Epidermal melanocyte (primary cell): ENCODE data around the gene GRID1.

Experiments used
- DNase-seq: peaks from one replicate; pipeline ENCODE4 v3.0.0; 2011; ENCODE audit warnings: low spot score; ENCODE audit not compliant: insufficient read length

The GRID1 gene

GRCh38 chr10:86314616-86315548, 51.7 kb downstream of the GRID1 start:
- DNase-seq: no peak

GRCh38 chr10:86313621-86314041, 53.0 kb downstream of the GRID1 start:
- no peak for DNase-seq

- no peak for DNase-seq
Observed at GRCh38 chr10:86312701-86313270, 53.8 kb downstream of the GRID1 start.

DNA sequence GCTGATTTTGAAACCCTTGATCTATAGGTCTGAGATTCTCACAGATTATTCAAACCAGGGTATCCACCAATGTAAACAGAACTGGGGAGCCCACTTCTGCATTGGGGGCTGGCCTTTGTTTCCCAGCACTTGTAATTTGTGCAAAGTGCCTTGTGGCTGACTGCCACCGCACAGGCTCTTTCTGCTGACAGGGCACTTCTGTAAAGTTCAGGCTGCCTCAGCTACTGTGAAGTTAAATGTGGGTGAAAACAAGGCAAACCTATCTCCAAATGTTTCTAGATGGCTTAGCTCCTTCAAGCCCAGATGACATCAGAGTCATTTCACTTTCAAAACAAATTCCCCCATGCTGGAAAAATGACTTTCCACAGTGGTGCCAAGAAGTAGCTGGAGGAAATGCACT, 54.7 kb downstream of the GRID1 start:
- DNase-seq: no peak

- no peak for DNase-seq
Observed at GRCh38 chr10:86311190-86311589, 55.4 kb downstream of the GRID1 start.

DNA sequence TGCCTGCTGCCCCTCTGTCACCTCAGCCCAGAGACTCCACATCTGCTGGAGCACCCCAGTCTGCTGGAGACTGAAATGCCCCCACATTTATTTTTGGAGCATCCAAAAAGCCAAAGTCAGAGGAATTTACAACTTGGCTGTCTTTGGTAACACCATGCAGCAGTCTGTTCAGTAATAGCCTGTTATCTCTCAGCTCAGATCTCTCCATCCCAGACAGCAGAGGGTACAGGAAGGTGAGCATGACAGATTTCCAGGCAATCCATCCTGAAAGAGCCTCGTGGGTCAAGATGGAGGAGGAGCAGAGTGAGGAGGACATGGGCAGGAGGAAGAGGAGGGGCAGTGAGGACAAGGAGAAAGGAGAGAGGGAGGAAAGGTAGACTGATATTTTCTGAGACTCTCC, 55.9 kb downstream of the GRID1 start:
- no peak for DNase-seq

DNA sequence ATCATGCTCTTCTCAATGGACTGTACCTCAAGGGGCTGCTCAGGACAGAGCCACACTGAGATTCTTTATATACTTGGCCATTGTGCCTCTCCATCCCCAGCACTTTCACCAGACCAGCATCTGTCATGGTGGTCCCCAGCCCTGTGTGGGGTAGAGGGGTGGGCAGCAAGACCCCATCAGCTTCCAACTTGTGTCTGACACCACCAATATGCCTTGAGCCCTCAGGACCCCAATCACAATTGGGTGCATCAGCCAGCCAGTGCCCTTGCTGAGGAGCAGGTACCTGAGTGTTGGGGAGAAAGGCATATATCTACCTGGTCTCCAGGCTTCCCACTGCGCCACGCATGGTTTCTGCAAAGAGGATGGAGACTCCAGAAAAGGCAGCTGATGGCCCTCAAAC, 56.3 kb downstream of the GRID1 start:
- no peak for DNase-seq

DNA sequence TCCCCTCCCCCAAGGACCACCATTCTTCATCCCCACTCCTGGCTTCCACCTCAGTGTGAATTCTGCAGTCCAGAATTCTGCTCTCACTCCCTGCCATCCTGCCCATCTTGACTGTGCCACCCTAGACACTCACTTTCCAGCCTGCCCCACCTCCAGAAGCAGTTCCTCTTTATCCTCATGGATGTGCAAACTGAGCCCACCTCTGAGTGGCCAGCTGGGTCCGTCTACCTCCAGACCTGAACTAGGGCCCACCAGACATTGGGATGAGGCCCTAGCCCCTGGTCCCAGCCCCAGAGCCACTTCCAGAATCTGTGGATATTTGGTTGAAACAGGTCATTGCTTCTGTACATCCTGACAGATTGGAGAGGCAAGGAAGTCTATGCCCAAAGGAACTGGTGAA, 58.5 kb downstream of the GRID1 start:
- no peak for DNase-seq

DNA sequence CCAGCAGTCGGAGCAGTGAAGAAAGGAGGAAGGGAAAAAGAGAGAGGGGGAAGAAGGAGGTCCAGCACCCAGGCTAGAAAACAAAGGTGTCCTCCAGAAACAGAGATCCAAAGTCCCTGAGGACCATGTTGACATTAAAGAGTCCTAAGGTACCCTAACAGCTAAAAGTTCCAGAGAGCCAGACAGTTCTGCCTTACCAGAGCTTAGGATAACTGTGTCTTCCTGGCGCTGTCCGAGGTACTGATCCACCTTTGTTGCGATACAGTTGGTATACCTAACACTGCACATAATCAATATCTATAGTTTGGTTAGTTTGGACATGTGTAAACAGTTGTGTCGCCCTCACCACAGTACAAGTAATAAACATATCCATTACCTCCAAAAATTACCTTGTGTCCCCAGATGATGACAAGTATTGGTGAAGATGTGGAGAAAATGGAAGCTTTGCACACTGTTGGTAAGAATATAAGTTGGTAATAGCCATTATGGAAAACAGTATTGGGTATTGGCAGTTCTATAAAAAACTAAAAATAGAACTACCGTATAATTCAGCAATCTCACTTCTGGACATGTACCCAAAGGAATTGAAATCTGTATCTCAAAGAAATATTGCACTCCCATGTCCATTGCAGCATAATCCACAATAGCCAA, 59.8 kb downstream of the GRID1 start:
- DNase-seq: no peak

DNA sequence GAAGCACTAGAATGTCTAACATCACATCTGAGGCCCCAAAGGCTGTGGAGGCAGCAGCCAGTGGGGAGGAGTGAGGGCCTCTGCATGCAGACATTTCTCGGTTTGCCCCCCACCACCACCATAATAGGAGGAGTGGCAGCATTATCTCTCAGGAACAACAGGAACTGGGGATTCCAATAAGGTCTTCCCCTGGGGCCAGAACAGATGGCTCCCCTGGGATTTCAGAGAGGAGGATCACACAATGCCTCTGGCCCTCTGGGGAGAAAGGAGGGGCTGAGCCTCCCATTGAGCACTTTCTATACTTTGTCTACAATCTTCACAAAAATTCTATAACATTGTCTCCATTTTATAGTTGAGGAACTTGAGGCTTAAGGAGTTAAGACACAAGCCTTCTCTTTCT, 61.1 kb downstream of the GRID1 start:
- DNase-seq: no peak

- DNase-seq: no peak
Observed at GRCh38 chr10:86304436-86304835, 62.2 kb downstream of the GRID1 start.

- no peak for DNase-seq
Observed at GRCh38 chr10:86303626-86304025, 63.0 kb downstream of the GRID1 start.

- no peak for DNase-seq
Observed at GRCh38 chr10:86301971-86302370, 64.6 kb downstream of the GRID1 start.

- DNase-seq: no peak
Observed at GRCh38 chr10:86300931-86301830, 65.4 kb downstream of the GRID1 start.

- no peak for DNase-seq
Observed at GRCh38 chr10:86300399-86300925, 66.1 kb downstream of the GRID1 start.

DNA sequence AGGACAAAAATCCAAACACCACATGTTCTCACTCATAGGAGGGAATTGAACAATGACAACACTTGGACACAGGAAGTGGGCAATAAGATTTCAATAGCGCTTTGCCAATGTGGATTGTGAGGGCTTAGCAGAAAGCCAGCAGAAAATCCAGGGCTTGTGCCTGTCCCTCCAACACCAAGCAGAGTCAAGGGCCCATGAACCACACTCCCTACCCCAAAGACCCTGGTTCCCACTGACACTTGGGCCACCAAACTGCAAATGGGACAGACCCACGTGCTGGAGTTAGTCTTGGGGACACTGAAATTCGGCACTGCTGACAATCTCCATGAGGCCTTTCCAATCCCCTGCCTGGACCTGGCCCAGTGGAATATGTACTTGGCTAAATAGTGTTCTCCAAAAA, 67.0 kb downstream of the GRID1 start:
- DNase-seq: no peak

DNA sequence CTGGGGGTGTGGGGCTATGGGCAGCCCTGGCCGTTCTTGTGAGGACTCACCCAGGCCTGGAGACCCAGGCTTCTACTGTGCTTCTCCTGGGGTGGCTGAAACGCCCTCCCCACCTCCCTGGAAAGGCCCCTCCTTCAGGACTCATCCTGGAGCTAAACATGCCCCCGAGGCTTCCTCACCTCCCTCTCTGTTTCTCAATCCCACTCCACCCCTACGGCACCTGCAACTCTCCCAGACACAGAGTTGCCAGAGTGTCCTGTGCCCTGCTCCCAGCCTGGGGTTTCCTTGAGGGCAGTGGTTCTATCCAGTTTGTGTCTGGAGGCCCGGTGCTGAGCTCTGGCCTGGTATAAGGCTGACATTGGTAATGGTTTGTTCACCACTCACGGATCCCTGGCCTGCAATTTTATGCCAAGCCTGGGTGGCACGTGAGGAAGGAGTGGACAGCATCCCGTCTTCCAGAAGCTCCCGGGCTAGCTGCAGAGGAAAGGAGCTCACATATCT, 68.0 kb downstream of the GRID1 start:
- DNase-seq: no peak

DNA sequence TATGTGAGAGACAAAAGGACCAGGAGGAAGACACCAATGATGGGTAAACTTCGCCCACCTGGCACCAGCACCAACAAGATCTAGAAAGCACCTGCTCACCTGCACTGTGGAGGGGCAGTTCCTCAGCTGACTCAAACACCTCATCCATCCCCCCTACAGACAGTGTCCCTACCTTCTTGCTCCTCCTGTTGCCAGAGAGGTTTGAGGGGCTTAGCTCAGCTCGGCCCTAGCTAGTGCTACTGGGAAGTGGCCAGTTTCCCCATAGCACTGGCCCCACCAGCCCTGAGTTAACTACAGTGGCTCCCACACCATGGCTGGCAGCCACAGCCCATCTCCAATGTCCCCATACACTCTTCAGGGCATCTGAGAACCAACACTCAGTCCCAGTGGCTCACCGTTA, 70.8 kb downstream of the GRID1 start:
- no peak for DNase-seq

DNA sequence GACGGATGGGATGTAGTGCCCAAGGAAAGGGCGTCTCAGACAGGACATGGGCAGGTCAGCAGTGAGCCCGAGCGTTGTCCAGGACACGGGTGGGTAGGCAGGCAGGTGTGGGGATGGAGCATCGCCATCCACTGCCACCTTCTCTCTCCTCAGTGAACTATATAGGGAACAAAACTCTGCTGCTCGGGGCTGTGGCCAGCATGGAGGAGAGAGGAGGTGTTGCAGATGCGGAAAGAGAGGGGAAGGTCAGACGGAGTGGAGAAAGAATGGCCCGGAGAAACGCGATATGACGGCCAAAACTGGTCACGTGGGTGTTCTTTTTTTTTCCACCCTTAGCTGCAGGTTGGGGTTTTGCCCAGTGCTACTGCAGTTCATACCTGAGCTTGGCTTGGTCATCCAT, 71.2 kb downstream of the GRID1 start:
- DNase-seq: no peak

GRCh38 chr10:86294346-86295265, 72.0 kb downstream of the GRID1 start:
- DNase-seq: no peak
